OCI-LY3 (cell line): ENCODE measurements around the gene PALMD.

ENCODE experiments used
- CTCF ChIP-seq: fragments of 200-600, 300-600 bp; sonication (generic); IDR thresholded peaks from 2 replicates; pipeline ENCODE4 v1.5.1; 2014; ENCODE audit warnings: antibody characterized with exemption, low read length, low read depth
- EZH2phosphoT487 ChIP-seq: fragments of 200-600 bp; shearing (Covaris generic); IDR thresholded peaks from 2 replicates; pipeline ENCODE4 v1.6.1; 2018; ENCODE audit warnings: antibody characterized with exemption, mixed run types, low read depth

- TF ChIP-seq CTCF (no peak), EZH2phosphoT487 (no peak)
These were observed 46.2 kb upstream of the PALMD start for GRCh38 chr1:99599678-99600175.
